ENCODE measurements around the gene PCDH19. TPM values are rescaled to one million over a fixed set of nuclear protein-coding genes. Genes with fewer than 3 reads are reported as not detected.

Gene PCDH19
- total and polyA plus RNA-seq, 2 of the 13 experiments (the other 11 are each of a cell fraction or from before 2014, with no cell fraction given) = 0.02 to 0.09 TPM

DNA sequence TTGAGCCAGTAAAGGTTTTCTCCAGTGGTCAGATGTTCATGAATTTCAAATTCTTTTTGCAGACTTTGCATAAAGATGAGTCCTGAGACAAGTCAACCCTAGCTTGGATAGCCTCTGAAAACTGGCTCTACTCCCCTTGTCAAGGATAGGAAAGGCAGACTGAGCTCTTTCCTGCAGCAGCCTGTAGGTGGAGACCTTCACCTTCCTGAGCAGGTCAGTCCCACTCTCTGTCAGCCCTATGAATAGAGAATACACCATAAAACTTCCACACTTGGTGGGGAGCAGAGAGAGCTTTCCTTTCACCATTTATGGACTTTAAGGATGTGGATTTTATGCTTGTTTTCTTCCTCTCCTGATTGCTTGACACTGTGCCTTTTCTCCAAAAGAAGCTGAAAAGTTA lies 41.9 kb downstream of the PCDH19 start:
- Histone ChIP-seq H3K79me2 (ENCODE audit: insufficient read depth, low read length) (no peaks in the 10 kb centered on the region), H3K36me3 (replicated peaks in 1 of 2; ENCODE audit: control insufficient read depth in 1 of 2, insufficient read depth in 2 of 2, low read length in 2 of 2) (no peaks in the 10 kb centered on the region), H3K9ac (ENCODE audit: insufficient read depth, low read depth, low read length) (no peak overlapping the region), H3K9me3 (ENCODE audit: low read length) (no peaks in the 10 kb centered on the region), H2AFZ (ENCODE audit: low read length) (no peak overlapping the region), H3K4me1 (ENCODE audit: insufficient read depth, low read length) (no peaks in the 10 kb centered on the region), H3K4me2 (ENCODE audit: low read depth, low read length) (peak overlapping the region; percentile 18; the same call in 1 of the 2 replicates), H3K4me3 (replicated peaks in 1 of 3; ENCODE audit: insufficient read depth in 1 of 3, low read depth in 2 of 3, low read length in 3 of 3) (no peak overlapping the region), H3K27me3 (ENCODE audit: control insufficient read depth in 1 of 2, insufficient read depth in 2 of 2, low read length in 2 of 2) (no peaks in the 10 kb centered on the region), H4K20me1 (ENCODE audit: insufficient read depth, low read length) (no peaks in the 10 kb centered on the region), H3K27ac (ENCODE audit: extremely low read length, insufficient read depth, low read length) (no peak overlapping the region)
- peak; percentile 92 for ATAC-seq
- ChIA-PET POLR2A (no interaction called here), CTCF (ENCODE audit: low intra/inter-chr PET ratio, low total read pairs) (no interaction called here)
- FAIRE-seq = peak; percentile 71
- TF ChIP-seq MAFK (conservative IDR thresholded peaks at IDR 0.05 in 1 of 2, IDR thresholded peaks at IDR 0.05 in 1 of 2; ENCODE audit: low read length in 2 of 2) (peak in 1 of 2 experiments; percentile 12; a peak in 1 of 4 replicates), STAG1 (CRISPR knock-in tag; IDR thresholded peaks at IDR 0.05) (peak; percentile 32), CC2D1A (CRISPR knock-in tag; IDR thresholded peaks at IDR 0.05) (no peak)
- TF ChIP-seq, protein P1, sequence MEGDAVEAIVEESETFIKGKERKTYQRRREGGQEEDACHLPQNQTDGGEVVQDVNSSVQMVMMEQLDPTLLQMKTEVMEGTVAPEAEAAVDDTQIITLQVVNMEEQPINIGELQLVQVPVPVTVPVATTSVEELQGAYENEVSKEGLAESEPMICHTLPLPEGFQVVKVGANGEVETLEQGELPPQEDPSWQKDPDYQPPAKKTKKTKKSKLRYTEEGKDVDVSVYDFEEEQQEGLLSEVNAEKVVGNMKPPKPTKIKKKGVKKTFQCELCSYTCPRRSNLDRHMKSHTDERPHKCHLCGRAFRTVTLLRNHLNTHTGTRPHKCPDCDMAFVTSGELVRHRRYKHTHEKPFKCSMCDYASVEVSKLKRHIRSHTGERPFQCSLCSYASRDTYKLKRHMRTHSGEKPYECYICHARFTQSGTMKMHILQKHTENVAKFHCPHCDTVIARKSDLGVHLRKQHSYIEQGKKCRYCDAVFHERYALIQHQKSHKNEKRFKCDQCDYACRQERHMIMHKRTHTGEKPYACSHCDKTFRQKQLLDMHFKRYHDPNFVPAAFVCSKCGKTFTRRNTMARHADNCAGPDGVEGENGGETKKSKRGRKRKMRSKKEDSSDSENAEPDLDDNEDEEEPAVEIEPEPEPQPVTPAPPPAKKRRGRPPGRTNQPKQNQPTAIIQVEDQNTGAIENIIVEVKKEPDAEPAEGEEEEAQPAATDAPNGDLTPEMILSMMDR (CRISPR knock-in tag; IDR thresholded peaks at IDR 0.05) = peak; percentile 63
- no TSS peak for BruUV-seq (replicated peaks)
- intact Hi-C loops (cut with micrococcal nuclease; ENCODE audit: unreplicated experiment) (loop anchor here (1.0 kb wide), 1 partner anchor 45 kb away; no protein-coding TSS in a partner anchor), in situ Hi-C loops (cut with HindIII; ENCODE audit: extremely low pct_ligation_motif_present, low pct_unique_long_range_greater_than_20kb) (no loop called here)
- peak; percentile 0 for DNase-seq (ENCODE audit: low spot score)

- DNase-seq (ENCODE audit: low spot score) = no peak
- BruUV-seq (replicated peaks) = no TSS peak
- in situ Hi-C loops (cut with HindIII; ENCODE audit: extremely low pct_ligation_motif_present, low pct_unique_long_range_greater_than_20kb) (no loop called here), intact Hi-C loops (cut with micrococcal nuclease; ENCODE audit: unreplicated experiment) (no loop called here)
- ATAC-seq = no peak
- Histone ChIP-seq H4K20me1 (ENCODE audit: insufficient read depth, low read length) (no peaks in the 10 kb centered on the region), H3K4me1 (ENCODE audit: insufficient read depth, low read length) (no peaks in the 10 kb centered on the region), H3K27ac (ENCODE audit: extremely low read length, insufficient read depth, low read length) (no peak overlapping the region), H3K9ac (ENCODE audit: insufficient read depth, low read depth, low read length) (no peak overlapping the region), H2AFZ (ENCODE audit: low read length) (no peak overlapping the region), H3K79me2 (ENCODE audit: insufficient read depth, low read length) (no peaks in the 10 kb centered on the region), H3K27me3 (ENCODE audit: control insufficient read depth in 1 of 2, insufficient read depth in 2 of 2, low read length in 2 of 2) (no peaks in the 10 kb centered on the region), H3K4me3 (replicated peaks in 1 of 3; ENCODE audit: insufficient read depth in 1 of 3, low read depth in 2 of 3, low read length in 3 of 3) (no peak overlapping the region), H3K9me3 (ENCODE audit: low read length) (no peaks in the 10 kb centered on the region), H3K4me2 (ENCODE audit: low read depth, low read length) (no peak overlapping the region), H3K36me3 (replicated peaks in 1 of 2; ENCODE audit: control insufficient read depth in 1 of 2, insufficient read depth in 2 of 2, low read length in 2 of 2) (no peaks in the 10 kb centered on the region)
- ChIA-PET CTCF (ENCODE audit: low intra/inter-chr PET ratio, low total read pairs) (no interaction called here), POLR2A (no interaction called here)
- no peak for FAIRE-seq
- 6% methylated on average over 2 of the region's 3 CpGs for WGBS (ENCODE audit: low lambda C conversion rate)
- TF ChIP-seq RAD51 (IDR thresholded peaks at IDR 0.05; ENCODE audit: borderline replicate concordance) (no peak), NONO (IDR thresholded peaks at IDR 0.05) (no peak), NONO (CRISPR knock-in tag; conservative IDR thresholded peaks at IDR 0.05) (no peak), ZNF724P (CRISPR knock-in tag; IDR thresholded peaks at IDR 0.05; ENCODE audit: borderline replicate concordance) (no peak), PITX1 (CRISPR knock-in tag; IDR thresholded peaks at IDR 0.05) (no peak), TBP (CRISPR knock-in tag; IDR thresholded peaks at IDR 0.05) (no peak), XBP1 (CRISPR knock-in tag; IDR thresholded peaks at IDR 0.05) (no peak), ZNF572 (CRISPR knock-in tag; IDR thresholded peaks at IDR 0.05) (no peak)
- TF ChIP-seq, protein P2, sequence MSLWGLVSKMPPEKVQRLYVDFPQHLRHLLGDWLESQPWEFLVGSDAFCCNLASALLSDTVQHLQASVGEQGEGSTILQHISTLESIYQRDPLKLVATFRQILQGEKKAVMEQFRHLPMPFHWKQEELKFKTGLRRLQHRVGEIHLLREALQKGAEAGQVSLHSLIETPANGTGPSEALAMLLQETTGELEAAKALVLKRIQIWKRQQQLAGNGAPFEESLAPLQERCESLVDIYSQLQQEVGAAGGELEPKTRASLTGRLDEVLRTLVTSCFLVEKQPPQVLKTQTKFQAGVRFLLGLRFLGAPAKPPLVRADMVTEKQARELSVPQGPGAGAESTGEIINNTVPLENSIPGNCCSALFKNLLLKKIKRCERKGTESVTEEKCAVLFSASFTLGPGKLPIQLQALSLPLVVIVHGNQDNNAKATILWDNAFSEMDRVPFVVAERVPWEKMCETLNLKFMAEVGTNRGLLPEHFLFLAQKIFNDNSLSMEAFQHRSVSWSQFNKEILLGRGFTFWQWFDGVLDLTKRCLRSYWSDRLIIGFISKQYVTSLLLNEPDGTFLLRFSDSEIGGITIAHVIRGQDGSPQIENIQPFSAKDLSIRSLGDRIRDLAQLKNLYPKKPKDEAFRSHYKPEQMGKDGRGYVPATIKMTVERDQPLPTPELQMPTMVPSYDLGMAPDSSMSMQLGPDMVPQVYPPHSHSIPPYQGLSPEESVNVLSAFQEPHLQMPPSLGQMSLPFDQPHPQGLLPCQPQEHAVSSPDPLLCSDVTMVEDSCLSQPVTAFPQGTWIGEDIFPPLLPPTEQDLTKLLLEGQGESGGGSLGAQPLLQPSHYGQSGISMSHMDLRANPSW (CRISPR knock-in tag; IDR thresholded peaks at IDR 0.05; ENCODE audit: borderline replicate concordance) = no peak
Measured at GRCh38 chrX:100363896-100364295, 46.2 kb downstream of the PCDH19 start.
